ENCODE data around the gene FAM171A2.

GRCh38 chr17:44367231-44367979 lies 3.8 kb upstream of the FAM171A2 start:
- TF ChIP-seq REST (IDR thresholded peaks at IDR 0.05; ENCODE audit: insufficient replicate concordance, low read depth) = no peak
- TF ChIP-seq CTCF (IDR thresholded peaks at IDR 0.05; ENCODE audit: insufficient read depth, low read length) = no peak
- TF ChIP-seq SPI1 (IDR thresholded peaks at IDR 0.05; ENCODE audit: borderline replicate concordance, low read depth) = no peak
